ENCODE results near the gene KCNK1.

KCNK1 gene

DNA sequence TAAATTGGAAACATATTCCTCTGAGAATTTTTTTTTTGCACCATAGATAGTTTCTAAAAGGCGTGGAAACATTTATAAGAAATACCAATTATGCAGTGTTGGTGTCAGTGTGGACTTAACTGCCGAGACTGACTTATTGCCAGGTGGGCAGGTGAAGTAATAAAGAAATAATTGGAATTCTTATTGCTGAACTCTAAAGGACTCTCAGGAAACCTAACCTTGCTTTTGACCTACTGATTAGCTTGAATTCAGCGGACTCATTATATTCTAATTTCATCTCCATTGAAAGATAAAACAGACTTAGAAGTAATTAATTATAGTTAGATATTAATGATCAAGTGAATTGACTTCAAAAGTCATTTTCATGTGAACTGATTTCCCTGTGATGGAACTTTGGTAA lies 26.3 kb downstream of the KCNK1 start:
- no peak for DNase-seq

DNA sequence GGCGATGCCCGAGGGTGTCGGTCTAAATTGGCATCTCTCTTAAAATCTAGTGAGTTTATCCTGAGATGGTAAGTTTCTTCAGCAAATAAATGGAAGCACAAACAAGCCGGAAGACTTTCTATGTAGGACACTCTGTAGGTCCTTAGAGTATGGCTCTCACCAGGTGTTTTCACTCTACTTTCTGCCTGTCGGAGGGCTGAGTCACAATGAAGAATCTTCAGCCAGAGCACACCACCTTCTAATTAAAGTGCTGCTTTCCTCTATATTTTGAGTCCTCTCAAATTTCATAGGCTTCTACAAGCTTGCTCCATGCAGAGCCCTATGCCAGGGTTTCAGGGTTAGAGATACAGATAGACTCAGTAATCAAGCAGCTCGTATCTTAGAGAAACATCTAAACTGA lies 27.1 kb downstream of the KCNK1 start:
- no peak for DNase-seq

GRCh38 chr1:233647073-233647472 lies 33.2 kb downstream of the KCNK1 start:
- DNase-seq: no peak

DNA sequence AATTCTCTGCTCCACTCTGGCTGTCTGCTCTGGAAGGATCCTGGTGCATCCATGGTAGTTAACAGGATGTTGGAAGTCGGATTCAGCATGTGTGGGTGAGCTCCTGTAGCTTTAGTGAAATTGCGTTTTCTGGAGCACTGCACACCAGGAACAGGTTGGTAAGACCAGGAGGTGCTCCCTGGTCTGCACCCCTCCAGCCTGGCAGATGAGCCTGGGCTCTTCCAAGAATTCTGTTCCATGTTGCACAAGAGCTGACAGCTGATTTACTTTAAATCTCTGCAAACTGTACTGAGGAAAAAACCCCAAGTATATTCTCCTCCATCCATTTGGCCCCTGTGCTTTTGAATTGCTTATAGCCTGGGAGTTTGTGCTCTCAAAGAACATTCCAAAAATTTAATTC lies 33.7 kb downstream of the KCNK1 start:
- DNase-seq: no peak

DNA sequence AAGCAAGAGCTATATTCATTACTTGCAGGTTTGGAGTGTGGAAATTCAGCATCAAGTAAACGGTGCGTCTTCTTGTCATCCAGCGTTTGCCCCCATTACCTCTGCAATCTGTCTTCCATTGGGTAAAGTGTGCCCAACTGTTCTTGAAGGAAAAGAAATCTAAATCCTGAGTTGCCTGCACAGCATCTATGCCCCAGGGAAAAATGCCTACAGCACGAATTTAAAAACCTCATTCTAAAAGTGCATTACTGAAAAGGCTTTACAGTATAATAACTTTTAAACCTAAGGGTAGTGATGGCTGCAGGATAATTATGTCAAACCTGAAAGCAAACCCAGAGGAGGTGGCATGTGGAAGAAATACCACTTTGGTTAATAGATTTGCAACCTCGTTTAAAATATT lies 37.2 kb downstream of the KCNK1 start:
- DNase-seq: no peak

DNA sequence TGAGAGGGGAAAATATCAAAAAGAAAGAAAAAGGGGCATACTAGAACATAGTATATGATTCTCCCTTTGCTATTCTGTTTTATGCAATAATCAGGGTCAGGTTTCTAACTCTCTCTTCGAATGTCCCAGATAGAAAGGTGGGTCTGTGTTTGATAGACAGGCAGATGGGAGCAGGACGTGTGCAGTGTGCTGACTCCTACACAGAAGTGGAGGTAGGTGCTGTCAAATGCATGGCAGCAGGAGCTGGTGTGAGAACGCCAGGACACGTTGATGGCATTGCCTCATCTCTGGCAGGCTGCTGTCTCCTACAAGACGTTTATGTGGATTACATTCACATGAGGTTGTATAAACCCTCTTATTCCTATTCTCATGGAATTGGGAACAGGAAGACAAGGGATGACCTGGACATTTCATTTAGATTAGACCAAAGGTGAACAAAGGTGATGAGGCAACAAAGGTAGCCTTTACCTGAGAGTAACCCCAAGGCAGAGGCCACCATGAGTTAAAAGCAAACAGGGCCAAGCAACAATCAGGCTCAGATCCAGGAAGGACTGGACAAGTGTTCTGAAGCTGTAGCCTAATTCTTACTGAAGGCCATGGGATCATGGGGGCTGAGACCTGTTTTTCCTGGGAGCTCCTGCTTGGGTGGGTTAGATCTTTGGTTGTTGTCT lies 37.8 kb downstream of the KCNK1 start:
- no peak for DNase-seq

DNA sequence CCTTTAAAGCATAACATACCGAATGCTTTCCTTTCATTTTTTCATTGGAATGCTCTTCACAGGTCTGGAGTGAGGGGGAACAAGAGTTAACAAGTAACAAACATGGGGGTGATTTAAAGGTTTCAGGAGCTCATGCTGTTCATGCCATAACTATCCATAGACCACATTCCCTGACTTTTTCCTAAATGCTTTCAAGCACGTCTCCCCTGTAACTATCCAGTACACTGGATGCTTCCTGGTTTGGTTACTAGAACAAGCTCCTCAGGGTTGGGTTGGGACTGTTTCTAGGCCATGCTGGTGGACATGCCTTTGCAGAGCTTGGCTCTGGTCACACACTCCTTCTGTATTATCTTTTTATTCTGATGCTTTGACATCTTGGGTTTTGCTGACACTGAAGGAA lies 38.6 kb downstream of the KCNK1 start:
- no peak for DNase-seq

- no peak for DNase-seq
Measured at GRCh38 chr1:233654658-233655280, 40.9 kb downstream of the KCNK1 start.

GRCh38 chr1:233655301-233655740 lies 41.4 kb downstream of the KCNK1 start:
- DNase-seq: no peak

DNA sequence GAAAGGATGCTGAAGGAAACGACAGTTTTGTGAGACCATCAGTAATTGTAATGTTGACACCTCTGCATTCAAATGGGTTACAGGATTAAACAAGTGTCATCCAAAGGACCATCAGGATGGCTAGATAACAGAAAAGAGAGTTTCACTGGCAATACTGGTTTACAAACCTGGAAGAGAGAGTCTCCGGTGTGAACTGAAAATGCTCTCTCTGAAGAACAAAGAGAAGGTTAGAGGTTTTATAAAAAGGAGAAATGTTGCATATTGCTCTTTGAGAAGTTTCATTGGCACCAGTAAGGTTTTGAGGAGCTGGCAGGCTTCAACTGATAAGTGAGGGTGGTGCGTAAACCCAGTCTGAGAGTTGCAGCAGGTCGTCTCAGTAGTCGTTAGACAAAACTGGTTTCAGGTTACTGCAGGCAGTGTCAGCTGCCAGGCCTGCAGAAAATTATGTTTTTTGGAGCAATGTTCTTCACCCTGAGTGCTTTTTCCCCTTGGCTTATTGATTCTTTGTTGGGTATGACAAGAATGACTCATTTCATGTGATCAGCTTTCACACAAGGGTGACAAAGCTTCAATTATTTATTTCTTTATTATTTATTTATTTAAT lies 42.2 kb downstream of the KCNK1 start:
- no peak for DNase-seq

- DNase-seq: no peak
Measured at GRCh38 chr1:233656687-233657086, 42.8 kb downstream of the KCNK1 start.

- no peak for DNase-seq
Measured at GRCh38 chr1:233657466-233657865, 43.6 kb downstream of the KCNK1 start.

DNA sequence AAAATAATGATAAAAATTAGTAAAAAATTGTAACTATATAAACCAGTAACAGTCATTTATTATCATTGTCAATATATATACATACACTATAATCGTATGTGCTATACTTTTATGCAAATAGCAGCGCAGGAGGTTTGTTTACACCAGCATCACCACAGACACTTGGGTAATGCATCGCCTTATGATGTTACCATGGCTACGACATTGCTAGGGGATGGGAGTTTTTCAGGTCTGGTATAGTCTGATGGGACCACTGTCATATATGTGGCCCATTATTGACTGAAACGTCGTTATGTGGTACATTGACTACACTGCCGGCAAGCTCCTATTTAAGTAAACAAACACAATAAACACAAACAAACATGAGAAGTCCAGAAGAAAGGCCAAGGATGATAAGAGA lies 45.6 kb downstream of the KCNK1 start:
- no peak for DNase-seq

- DNase-seq: no peak
Measured at GRCh38 chr1:233661376-233662159, 47.7 kb downstream of the KCNK1 start.

- no peak for DNase-seq
Measured at GRCh38 chr1:233662575-233663304, 48.8 kb downstream of the KCNK1 start.

- DNase-seq: no peak
Measured at GRCh38 chr1:233664253-233664652, 50.3 kb downstream of the KCNK1 start.

DNA sequence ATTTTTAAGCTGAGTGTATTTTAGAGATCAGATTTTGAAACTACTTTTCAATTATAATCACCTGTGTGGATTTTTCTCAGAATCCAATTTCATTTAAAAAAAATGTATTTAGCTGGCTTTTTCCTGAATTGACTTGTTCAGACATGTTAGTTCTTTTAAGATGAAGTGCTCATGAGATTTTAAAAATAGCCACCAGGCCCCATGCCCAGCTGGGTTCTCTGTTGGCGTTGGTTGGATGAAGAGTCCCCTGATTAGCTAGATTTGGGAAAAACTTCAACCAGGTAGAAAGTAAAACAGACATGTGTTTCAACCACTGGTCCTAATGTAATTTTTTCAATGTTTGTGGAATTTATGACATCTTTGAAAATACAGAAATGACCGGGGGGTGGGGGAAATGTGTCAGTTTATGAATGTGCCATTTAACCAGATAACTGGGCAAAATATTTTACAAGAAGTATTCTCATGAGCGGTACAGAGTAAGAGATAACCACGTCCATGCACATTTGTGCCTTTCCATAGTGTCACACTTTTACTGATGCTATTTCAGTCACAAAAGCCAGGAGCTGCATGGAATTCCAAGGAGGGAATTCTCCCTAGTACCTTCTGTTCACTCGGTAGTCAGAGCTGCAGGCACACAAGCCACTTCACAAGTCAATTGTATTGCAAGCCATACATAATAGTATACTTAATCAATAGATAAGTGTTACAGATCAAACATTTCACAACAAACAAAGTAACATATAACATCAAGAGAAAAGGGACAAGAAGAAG lies 51.1 kb downstream of the KCNK1 start:
- DNase-seq: no peak

DNA sequence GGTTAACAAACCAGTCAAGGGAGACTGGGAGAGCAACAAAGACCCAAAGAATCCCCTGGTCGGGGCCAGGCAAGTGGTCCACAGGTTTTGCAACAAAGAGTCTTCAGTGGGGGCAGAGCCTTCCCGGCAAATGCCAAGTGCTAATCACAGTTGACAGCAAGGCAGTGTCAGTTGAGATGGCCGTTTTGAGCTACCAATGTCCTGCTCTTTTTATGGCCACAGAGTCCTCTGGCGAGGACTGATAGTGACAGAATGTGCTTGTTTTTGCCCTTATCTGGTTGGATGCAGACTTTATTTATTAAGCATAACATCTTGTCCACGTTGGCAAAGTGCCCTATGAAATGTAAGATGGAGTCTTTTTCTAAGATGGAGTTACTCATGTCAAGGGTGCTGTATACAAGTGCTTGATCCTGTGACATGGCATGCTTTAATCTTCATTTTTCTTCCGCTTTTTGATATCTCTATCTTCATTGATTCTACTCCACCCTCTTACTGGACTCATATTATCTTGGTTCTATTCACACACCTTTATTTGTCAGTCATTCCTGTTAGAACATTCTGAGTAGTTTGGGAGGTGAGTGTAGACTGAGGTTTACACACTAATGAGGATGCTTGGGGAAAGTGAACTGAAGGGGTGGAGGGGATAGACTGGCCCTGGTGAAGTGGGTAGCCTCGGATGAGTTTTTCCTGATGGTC lies 51.8 kb downstream of the KCNK1 start:
- no peak for DNase-seq

DNA sequence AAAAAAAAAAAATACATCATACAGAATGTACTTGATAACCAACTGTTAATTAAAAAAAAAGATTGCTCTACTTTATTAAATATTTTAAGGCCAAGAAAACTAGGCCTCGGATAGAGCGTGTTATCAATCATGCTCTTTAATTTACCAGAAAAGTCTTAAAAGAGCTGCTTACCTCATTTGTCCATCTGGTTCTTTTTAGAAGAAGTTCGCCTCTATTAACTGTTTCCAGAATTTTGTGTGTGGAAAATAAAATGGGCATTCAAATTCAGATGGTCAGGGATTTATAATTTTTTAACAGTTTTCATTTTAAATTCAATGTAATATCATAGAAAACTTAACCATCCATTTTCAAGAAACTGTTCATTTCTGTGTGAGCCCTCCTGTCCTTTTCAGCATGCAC lies 53.8 kb downstream of the KCNK1 start:
- DNase-seq: no peak

DNA sequence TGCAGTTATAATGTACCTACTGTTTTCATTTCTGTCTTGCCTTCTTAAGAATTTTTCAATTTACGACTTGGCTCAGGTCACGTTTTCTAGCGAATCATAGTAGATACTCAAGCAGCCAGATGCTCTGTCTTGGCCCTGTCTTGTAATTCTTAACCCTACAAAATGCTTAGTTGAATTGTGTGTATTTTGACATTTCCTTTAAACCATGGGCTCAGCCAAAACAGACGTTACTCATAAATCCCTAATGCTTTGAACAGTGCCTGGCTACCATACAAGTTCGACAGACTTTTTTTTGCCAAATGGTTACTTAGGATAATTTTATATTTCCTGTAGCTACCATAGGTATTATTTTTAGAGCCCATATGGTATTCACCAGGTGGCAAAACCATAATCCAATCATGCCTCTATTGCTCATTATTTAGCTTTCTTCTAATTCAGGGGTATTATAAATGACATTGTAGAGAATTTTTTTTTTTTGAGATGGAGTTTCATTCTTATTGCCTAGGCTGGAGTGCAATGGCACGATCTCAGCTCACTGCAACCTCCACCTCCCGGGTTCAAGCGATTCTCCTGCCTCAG lies 54.3 kb downstream of the KCNK1 start:
- no peak for DNase-seq

GRCh38 chr1:233668725-233669294 lies 54.9 kb downstream of the KCNK1 start:
- no peak for DNase-seq

All from stimulated activated naive CD4-positive, alpha-beta T cell treated with Interleukin-2 at 50 U/mL for 16 hours (primary cell).